ENCODE measurements around the gene CD38.

Gene CD38

GRCh38 chr4:15771216-15772058 lies 6.7 kb upstream of the CD38 start:
- Histone ChIP-seq H3K9me3 (ENCODE audit: control insufficient read depth, insufficient read depth, low read length) (no peaks in the 10 kb centered on the region), H3K27ac (ENCODE audit: low read depth, low read length) (no peak overlapping the region), H3K36me3 (ENCODE audit: control insufficient read depth, low read length) (no peaks in the 10 kb centered on the region), H3K4me3 (ENCODE audit: low read length) (no peak overlapping the region), H3K9me2 (replicated peaks; ENCODE audit: control insufficient read depth, low read length) (no peaks in the 10 kb centered on the region), H3K4me1 (ENCODE audit: control insufficient read depth, low read length) (peaks cover 62% of the 10 kb centered on the region), H3K79me2 (ENCODE audit: control insufficient read depth, low read length) (no peaks in the 10 kb centered on the region), H3K27me3 (ENCODE audit: control insufficient read depth, low read length) (no peaks in the 10 kb centered on the region), H3F3A (ENCODE audit: control insufficient read depth, insufficient read depth) (peaks cover 4% of the 10 kb centered on the region), H4K20me1 (ENCODE audit: control insufficient read depth, insufficient read depth, low read depth, low read length) (no peaks in the 10 kb centered on the region), H3K4me2 (ENCODE audit: low read length) (no peak overlapping the region)
- TF ChIP-seq EZH2phosphoT487 (IDR thresholded peaks at IDR 0.05; ENCODE audit: borderline replicate concordance, low read length) (no peak), CTCF (IDR thresholded peaks at IDR 0.05; ENCODE audit: low read depth, low read length, poor library complexity, severe bottlenecking) (no peak)

- Histone ChIP-seq H3K27me3 (ENCODE audit: control insufficient read depth, low read length) (no peaks in the 10 kb centered on the region), H3K27ac (ENCODE audit: low read depth, low read length) (no peak overlapping the region)
These were observed 4.1 kb upstream of the CD38 start for GRCh38 chr4:15774020-15774420.

GRCh38 chr4:15776871-15777648 lies 1.1 kb upstream of the CD38 start:
- Histone ChIP-seq H3K79me2 (ENCODE audit: control insufficient read depth, low read length) (peaks cover 44% of the 10 kb centered on the region), H3F3A (ENCODE audit: control insufficient read depth, insufficient read depth) (peaks cover 19% of the 10 kb centered on the region), H3K27ac (ENCODE audit: low read depth, low read length) (peak overlapping the region; percentile 95), H3K9me3 (ENCODE audit: control insufficient read depth, insufficient read depth, low read length) (no peaks in the 10 kb centered on the region), H4K20me1 (ENCODE audit: control insufficient read depth, insufficient read depth, low read depth, low read length) (no peaks in the 10 kb centered on the region), H3K9me2 (replicated peaks; ENCODE audit: control insufficient read depth, low read length) (no peaks in the 10 kb centered on the region), H3K4me1 (ENCODE audit: control insufficient read depth, low read length) (peaks cover 69% of the 10 kb centered on the region), H3K27me3 (ENCODE audit: control insufficient read depth, low read length) (no peaks in the 10 kb centered on the region), H3K4me2 (ENCODE audit: low read length) (peak overlapping the region; percentile 88), H3K4me3 (ENCODE audit: low read length) (peak overlapping the region; percentile 90), H3K36me3 (ENCODE audit: control insufficient read depth, low read length) (peaks cover 39% of the 10 kb centered on the region)
- no peak for TF ChIP-seq EZH2phosphoT487 (IDR thresholded peaks at IDR 0.05; ENCODE audit: borderline replicate concordance, low read length)
- no peak for TF ChIP-seq CTCF (IDR thresholded peaks at IDR 0.05; ENCODE audit: low read depth, low read length, poor library complexity, severe bottlenecking)

More at GRCh38 chr4:15774020-15774420, 4.1 kb upstream of the CD38 start:
- H3K9me2 ChIP-seq (replicated peaks; ENCODE audit: control insufficient read depth, low read length) = no peaks in the 10 kb centered on the region
- peaks cover 63% of the 10 kb centered on the region for H3K4me1 ChIP-seq (ENCODE audit: control insufficient read depth, low read length)
- H3K4me2 ChIP-seq (ENCODE audit: low read length) = no peak overlapping the region
- H3K79me2 ChIP-seq (ENCODE audit: control insufficient read depth, low read length) = peaks cover 14% of the 10 kb centered on the region
- H3K4me3 ChIP-seq (ENCODE audit: low read length) = no peak overlapping the region
- peaks cover 11% of the 10 kb centered on the region for H3F3A ChIP-seq (ENCODE audit: control insufficient read depth, insufficient read depth)
- H3K36me3 ChIP-seq (ENCODE audit: control insufficient read depth, low read length) = peaks cover 8% of the 10 kb centered on the region
- TF ChIP-seq EZH2phosphoT487 (IDR thresholded peaks at IDR 0.05; ENCODE audit: borderline replicate concordance, low read length) (no peak), CTCF (IDR thresholded peaks at IDR 0.05; ENCODE audit: low read depth, low read length, poor library complexity, severe bottlenecking) (no peak)
- no peaks in the 10 kb centered on the region for H4K20me1 ChIP-seq (ENCODE audit: control insufficient read depth, insufficient read depth, low read depth, low read length)
- H3K9me3 ChIP-seq (ENCODE audit: control insufficient read depth, insufficient read depth, low read length) = no peaks in the 10 kb centered on the region

Measured in DOHH2 (cell line).